ENCODE results near the gene DIPK1A.

The DIPK1A gene

GRCh38 chr1:92961131-92961895 lies at the start of gene DIPK1A:
Gene DIPK1A (minus strand): TSS chr1:92961462. CDS start chr1:92961429, 33 bp downstream.
- TF ChIP-seq GATA2 (IDR thresholded peaks at IDR 0.05; ENCODE audit: low read depth, low read length) (no peak), GATA3 (IDR thresholded peaks at IDR 0.05; ENCODE audit: low read depth, low read length) (no peak)

GRCh38 chr1:93007941-93008577 lies 46.8 kb upstream of the DIPK1A start:
- no peak for TF ChIP-seq GATA3 (IDR thresholded peaks at IDR 0.05; ENCODE audit: low read depth, low read length)
- TF ChIP-seq GATA2 (IDR thresholded peaks at IDR 0.05; ENCODE audit: low read depth, low read length): no peak

GRCh38 chr1:93005252-93005598 lies 44.0 kb upstream of the DIPK1A start:
- TF ChIP-seq GATA3 (IDR thresholded peaks at IDR 0.05; ENCODE audit: low read depth, low read length) (no peak), GATA2 (IDR thresholded peaks at IDR 0.05; ENCODE audit: low read depth, low read length) (no peak)

- TF ChIP-seq GATA3 (IDR thresholded peaks at IDR 0.05; ENCODE audit: low read depth, low read length) (no peak), GATA2 (IDR thresholded peaks at IDR 0.05; ENCODE audit: low read depth, low read length) (no peak)
These were observed 43.4 kb upstream of the DIPK1A start for GRCh38 chr1:93004566-93005251.

GRCh38 chr1:93003981-93004380 lies 42.7 kb upstream of the DIPK1A start:
- TF ChIP-seq GATA2 (IDR thresholded peaks at IDR 0.05; ENCODE audit: low read depth, low read length): no peak
- TF ChIP-seq GATA3 (IDR thresholded peaks at IDR 0.05; ENCODE audit: low read depth, low read length): no peak

GRCh38 chr1:93002781-93003180 lies 41.5 kb upstream of the DIPK1A start:
- no peak for TF ChIP-seq GATA3 (IDR thresholded peaks at IDR 0.05; ENCODE audit: low read depth, low read length)
- no peak for TF ChIP-seq GATA2 (IDR thresholded peaks at IDR 0.05; ENCODE audit: low read depth, low read length)

- no peak for TF ChIP-seq GATA2 (IDR thresholded peaks at IDR 0.05; ENCODE audit: low read depth, low read length)
- no peak for TF ChIP-seq GATA3 (IDR thresholded peaks at IDR 0.05; ENCODE audit: low read depth, low read length)
These were observed 40.6 kb upstream of the DIPK1A start for GRCh38 chr1:93001893-93002292.

- TF ChIP-seq GATA2 (IDR thresholded peaks at IDR 0.05; ENCODE audit: low read depth, low read length): no peak
- TF ChIP-seq GATA3 (IDR thresholded peaks at IDR 0.05; ENCODE audit: low read depth, low read length): no peak
These were observed 39.5 kb upstream of the DIPK1A start for GRCh38 chr1:93000751-93001175.

GRCh38 chr1:93000291-93000690 lies 39.0 kb upstream of the DIPK1A start:
- TF ChIP-seq GATA3 (IDR thresholded peaks at IDR 0.05; ENCODE audit: low read depth, low read length): no peak
- TF ChIP-seq GATA2 (IDR thresholded peaks at IDR 0.05; ENCODE audit: low read depth, low read length): no peak

- no peak for TF ChIP-seq GATA2 (IDR thresholded peaks at IDR 0.05; ENCODE audit: low read depth, low read length)
- TF ChIP-seq GATA3 (IDR thresholded peaks at IDR 0.05; ENCODE audit: low read depth, low read length): no peak
These were observed 37.6 kb upstream of the DIPK1A start for GRCh38 chr1:92998821-92999220.

- TF ChIP-seq GATA3 (IDR thresholded peaks at IDR 0.05; ENCODE audit: low read depth, low read length) (no peak), GATA2 (IDR thresholded peaks at IDR 0.05; ENCODE audit: low read depth, low read length) (no peak)
These were observed 34.5 kb upstream of the DIPK1A start for GRCh38 chr1:92995441-92996430.

GRCh38 chr1:92994105-92994712 lies 32.9 kb upstream of the DIPK1A start:
- TF ChIP-seq GATA3 (IDR thresholded peaks at IDR 0.05; ENCODE audit: low read depth, low read length) (no peak), GATA2 (IDR thresholded peaks at IDR 0.05; ENCODE audit: low read depth, low read length) (no peak)

GRCh38 chr1:92993581-92993980 lies 32.3 kb upstream of the DIPK1A start:
- TF ChIP-seq GATA3 (IDR thresholded peaks at IDR 0.05; ENCODE audit: low read depth, low read length) (no peak), GATA2 (IDR thresholded peaks at IDR 0.05; ENCODE audit: low read depth, low read length) (no peak)
